Epithelial cell of proximal tubule (primary cell): ENCODE results near the gene REXO1. TPM values are rescaled to one million over a fixed set of nuclear protein-coding genes. Genes with fewer than 3 reads are reported as not detected.

Source experiments
- DNase-seq: peaks from one replicate; pipeline ENCODE4 v3.0.0-alpha.2; 2011; ENCODE audit warnings: low read depth
- H3K4me3 ChIP-seq: 2 replicates; pipeline ENCODE4 v1.5.1; 2011; ENCODE audit warnings: low read depth, mild to moderate bottlenecking, low read length
- CTCF ChIP-seq: conservative IDR thresholded peaks from 2 replicates; pipeline ENCODE4 v1.5.1; 2012; ENCODE audit warnings: low read depth, mild to moderate bottlenecking, low read length
- total RNA-seq: library from RNA; depleted of rRNA; stranded (reverse); fragments of >200 nt; gene quantifications from 2 replicates; pipeline ENCODE4 v1.2.3, GENCODE V29; 2015

The REXO1 gene
- total RNA-seq, 1 donor from 2014 or later: 18.4 TPM

GRCh38 chr19:1829958-1830357 lies 18.3 kb downstream of the REXO1 start:
- no peak for TF ChIP-seq CTCF
- H3K4me3 ChIP-seq: no peak overlapping the region

GRCh38 chr19:1828279-1829238 lies 19.7 kb downstream of the REXO1 start:
- TF ChIP-seq CTCF: no peak
- DNase-seq: no peak
- no peak overlapping the region for H3K4me3 ChIP-seq

More at GRCh38 chr19:1829958-1830357, 18.3 kb downstream of the REXO1 start:
- no peak for DNase-seq

GRCh38 chr19:1827566-1828278 lies 20.6 kb downstream of the REXO1 start:
- H3K4me3 ChIP-seq: peak overlapping the region; percentile 62
- no peak for TF ChIP-seq CTCF
- DNase-seq: no peak

- H3K4me3 ChIP-seq: peak overlapping the region; percentile 62
- no peak for DNase-seq
- TF ChIP-seq CTCF: no peak
Observed at GRCh38 chr19:1826557-1827521, 21.4 kb downstream of the REXO1 start.

- DNase-seq: no peak
- TF ChIP-seq CTCF: peak; percentile 94
- H3K4me3 ChIP-seq: peak overlapping the region; percentile 62
Observed at GRCh38 chr19:1825909-1826556, 22.2 kb downstream of the REXO1 start.

- no peak overlapping the region for H3K4me3 ChIP-seq
- no peak for DNase-seq
- no peak for TF ChIP-seq CTCF
Observed at GRCh38 chr19:1824252-1824622, 24.0 kb downstream of the REXO1 start.
